Stimulated activated CD4-positive, alpha-beta T cell treated with anti-CD3 and anti-CD28 coated beads, Interleukin-12 subunit alpha, Interleukin-12 subunit beta, amount 100 ng/mL, for 4 hours (primary cell): ENCODE measurements around the gene RALGAPA2.

Experiments
- DNase-seq: peaks from one replicate; pipeline ENCODE4 v3.0.0-alpha.2; 2020

The RALGAPA2 gene

DNA sequence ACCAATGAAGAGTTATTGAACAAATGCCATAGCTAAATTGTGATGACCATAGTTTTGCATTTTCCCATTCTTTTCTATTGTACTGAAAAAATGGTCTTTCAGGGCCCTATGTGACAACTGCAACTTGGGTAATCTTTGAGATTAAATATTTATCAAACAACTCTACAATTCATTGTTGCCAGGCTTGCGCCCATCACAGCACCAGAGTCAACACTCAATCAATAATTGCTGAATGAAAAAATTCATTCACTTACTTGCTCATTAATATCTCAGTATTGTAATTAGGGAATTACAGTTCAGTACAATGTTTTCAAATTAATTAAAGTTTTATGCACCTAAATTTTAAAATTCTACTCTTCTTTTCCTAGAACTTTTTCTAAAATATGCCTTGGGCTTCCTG, 7.7 kb upstream of the RALGAPA2 start:
- no peak for DNase-seq

DNA sequence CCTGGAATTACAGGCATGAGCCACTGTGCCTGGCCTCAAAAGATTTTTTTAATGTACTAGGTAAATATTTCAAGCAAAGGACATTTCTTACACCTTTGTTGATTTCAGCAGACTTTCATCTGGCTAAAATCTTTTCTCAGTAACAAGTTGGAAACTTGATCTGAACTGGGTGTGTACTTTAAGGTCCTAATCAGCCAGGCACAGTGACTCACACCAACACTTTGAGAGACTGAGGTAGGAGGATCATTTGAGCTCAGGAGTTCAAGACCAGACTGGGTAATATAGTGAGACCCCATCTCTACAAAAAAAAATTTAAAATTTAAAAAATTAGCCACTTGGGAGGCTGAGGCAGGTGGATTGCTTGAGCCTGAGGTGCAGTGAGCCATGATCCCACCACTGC, 7.0 kb upstream of the RALGAPA2 start:
- no peak for DNase-seq

DNA sequence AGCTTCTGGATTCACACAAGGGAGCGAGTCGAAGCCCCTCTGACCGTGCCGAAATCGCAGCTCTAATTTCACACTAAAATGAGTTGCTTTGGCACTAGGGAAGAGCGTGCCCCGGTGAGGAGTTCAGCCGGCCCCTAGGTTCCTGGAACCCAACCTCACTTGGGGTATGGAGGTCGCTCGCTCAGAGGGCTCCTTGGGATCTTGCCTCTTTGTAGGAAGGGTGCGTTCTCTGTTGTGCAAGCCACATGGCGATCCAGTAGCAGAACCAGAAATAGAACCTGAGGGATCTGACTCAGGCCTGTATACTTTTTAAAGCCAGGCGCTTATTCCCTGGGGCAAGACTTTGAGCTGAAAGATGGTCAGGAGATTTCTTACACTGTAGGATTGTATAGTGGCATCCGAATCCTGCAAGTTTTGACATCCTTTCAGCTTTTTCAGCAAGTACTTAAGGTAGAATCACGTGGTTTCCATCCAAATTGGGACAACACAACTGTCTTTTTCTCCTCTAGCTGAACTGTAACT, 861 bp upstream of the RALGAPA2 start:
- DNase-seq: no peak

DNA sequence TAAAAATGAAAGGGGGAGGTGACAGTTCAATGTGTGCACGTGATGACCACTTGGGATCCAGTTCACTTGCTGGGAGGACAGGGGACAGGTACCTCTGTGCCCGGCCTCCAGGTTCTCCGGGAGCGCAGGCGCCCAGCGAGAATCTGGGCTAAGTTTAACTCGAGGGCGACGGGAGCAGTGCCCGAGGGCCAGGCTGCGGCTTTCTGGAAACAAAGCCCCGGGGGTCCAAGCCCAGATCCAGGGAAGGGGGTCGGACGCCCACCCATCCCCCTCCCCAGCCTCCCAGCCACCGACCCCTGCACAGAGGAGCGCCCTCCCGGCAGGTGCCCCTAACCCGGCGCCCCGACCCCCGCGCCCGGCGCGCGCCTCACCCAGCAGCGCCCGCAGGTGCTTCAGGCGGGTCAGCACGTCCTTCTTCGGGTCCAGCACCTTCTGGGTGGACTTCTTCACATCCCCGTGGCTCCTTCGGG, 405 bp downstream of the RALGAPA2 start:
- DNase-seq: no peak

DNA sequence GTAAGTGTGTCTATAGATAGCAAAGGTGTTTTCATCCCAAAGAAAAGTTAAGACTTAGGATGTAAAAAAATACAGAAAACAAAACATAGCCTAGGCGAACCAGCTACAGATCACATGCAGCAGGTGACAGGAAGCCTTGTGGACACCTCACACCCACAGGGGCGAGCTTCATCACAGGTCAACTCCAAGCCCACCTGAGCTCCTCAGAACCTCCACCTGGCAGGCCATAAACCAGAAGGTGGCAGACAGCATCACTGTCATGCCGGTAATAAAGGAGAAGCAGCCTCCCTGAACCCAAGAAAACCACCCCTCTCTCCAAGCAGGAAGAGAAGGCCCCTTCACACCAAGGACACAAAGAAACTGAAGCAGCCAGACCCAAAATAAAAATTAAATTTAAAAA, 1.0 kb downstream of the RALGAPA2 start:
- no peak for DNase-seq

DNA sequence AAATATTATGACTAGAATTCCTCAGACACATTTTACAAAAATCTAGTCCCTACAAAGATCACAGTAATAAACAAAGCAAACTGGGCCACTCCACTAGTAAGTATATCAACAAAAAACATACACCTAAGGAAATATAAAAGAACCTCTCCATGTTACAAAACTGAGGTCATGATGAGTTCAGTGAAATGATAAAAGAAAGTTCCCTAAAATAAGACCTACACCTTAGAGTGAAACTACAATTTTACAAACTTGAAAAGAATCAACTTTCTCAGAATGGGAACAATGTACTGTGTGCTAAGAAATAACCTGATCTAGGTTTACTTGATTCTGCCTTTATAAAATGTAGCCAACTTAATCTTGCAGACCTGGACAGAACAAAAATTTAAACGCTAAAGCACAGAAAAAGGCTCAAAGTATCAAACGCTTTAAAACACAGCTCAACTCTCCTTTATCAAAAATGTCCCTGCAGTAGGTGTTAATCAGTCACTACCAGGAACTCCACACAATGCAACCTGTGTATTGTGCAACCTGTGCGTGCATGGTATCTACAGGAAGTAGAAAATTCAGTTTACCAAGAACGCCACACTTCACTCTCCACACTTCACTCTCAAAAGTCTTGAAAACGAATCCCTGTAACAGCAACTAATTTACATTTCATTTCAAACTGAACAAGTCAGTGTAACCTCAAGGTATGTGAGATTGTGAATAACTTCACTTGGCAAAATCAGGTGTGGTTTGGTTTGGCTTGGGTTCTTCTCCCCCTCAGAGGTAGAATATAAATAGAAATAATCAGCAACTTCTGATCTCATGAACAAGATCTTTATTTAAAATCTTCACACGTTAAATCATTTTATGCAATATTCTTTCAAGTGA, 1.8 kb downstream of the RALGAPA2 start:
- DNase-seq: no peak

DNA sequence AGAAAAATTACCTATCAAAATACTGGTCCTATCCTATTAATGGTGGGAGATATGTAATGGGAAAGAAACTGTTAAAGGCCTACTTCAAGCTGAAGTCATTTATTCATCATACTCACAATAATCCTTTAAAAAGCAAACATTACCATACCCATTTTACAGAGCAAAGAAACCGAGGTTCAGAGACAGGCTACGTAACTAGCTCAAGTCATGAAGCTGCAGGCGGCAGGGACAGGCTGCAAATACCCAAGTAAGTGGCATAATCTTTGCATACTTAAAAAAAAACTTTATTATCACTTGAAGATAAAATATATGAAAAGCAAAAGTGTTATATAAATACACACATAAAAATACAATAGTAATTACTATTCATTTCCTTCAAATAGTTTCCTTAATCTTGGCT, 2.6 kb downstream of the RALGAPA2 start:
- DNase-seq: no peak

DNA sequence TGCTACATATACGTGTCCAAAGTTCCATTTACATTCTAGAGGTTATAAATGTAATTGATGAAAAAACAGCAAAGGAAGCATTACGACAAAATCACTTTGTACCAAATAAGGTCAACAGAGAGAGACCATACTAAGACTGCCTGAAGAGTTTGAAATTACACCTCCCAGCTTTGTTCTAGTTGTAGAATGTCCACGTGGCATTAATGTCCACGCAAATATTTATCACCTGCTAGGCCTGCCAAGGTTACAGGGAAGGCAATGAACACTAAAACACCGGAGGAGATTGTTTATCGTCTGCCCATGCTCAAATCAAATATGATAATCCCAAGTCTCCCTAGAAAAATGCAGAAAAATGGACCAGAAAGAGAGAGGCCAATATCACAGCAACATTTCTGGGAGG, 6.2 kb downstream of the RALGAPA2 start:
- no peak for DNase-seq

DNA sequence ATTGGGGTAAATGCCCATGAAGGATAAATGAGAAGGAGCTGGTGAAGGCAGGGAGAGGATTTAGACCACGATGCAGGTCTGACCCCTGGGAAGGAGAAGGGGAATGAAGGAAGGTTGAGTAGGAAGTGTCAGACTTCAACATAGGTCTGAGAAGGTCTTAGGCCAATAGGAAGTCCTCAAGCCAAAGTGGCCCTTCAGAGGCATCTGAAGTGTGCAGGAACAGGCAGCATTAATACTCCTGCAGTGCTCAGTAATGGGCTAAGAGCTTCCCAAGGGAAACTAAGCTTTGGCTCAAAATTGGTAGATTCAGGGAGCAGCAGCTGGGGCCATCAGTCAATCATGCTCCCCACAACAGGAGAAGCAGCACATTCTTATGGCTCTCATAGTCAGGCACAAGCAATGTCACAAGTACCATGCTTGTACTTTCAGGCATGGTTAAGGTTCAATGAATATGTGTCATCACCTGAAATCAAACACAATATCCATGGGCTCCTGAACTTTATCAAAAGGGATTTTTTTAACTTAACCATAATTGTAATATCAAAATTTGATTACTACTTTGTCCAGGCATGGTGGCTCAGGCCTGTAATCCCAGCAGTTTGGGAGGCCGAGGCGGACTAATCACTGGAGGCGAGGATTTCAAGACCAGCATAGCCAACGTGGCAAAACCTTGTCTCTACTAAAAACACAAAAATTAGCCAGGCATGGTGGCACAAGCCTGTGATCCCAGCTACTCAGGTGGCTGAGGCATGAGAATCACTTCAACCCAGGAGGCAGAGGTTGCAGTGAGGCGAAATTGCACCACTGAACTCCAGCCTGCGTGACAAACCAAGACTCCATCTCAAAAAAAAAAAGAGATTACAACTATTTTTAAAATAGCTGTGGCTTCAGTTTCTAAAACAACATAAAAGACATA, 9.9 kb downstream of the RALGAPA2 start:
- DNase-seq: no peak

DNA sequence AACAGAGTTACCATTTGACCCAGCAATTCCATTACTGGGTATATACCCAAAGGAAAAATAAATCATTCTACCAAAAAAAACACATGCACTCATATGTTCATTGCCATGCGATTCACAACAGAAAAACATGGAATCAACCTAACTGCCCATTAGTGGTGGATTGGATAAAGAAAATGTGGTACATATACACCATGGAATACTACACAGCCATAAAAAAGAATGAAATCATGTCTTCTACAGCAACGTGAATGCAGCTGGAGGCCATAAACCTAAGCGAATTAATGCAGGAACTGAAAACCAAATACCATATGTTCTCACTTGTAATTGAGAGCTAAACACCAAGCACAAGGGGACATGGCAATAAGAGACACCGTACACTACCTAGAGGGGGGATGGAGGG, 12.5 kb downstream of the RALGAPA2 start:
- no peak for DNase-seq

DNA sequence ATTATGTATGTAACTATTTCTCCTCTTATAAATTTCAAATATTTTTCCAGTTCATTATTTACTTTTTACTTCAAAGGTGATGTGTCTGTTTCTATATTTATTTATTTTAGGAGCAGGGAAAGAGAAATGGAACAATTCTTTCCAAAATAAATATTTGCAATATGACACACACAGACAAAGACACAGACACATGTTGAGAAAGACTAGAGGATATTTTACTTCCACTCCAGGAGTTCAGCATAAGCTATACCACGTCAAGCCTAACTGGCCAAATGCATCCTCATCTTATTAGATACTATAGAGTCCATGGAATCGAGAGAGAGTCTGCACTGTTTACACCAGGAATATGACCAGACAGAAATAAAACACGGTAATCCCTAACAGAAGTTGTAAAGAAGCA, 13.3 kb downstream of the RALGAPA2 start:
- no peak for DNase-seq

DNA sequence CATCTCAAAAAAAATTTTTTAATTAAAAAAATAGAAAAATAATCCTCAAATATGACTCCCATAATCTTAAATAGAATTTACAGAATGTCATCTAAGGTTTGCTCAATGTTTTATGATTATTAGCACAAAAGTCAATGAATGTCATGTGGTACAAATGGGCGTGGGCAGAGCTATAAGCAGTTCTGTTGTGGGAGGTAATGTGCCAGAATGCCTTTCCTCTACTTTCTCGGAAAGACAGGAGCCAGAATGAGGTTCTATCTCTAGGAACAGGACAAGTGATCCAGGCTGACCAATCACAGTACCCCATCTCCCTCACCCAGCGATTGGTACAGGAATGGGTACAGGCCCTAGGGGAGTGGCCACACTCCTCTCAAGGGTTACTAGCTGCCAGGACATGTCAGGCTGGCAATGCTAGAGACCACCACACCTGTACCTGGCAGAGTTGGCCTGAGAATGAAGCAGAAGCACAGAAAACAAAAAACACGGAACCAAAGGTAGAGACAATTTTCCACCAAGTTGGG, 15.1 kb downstream of the RALGAPA2 start:
- no peak for DNase-seq

DNA sequence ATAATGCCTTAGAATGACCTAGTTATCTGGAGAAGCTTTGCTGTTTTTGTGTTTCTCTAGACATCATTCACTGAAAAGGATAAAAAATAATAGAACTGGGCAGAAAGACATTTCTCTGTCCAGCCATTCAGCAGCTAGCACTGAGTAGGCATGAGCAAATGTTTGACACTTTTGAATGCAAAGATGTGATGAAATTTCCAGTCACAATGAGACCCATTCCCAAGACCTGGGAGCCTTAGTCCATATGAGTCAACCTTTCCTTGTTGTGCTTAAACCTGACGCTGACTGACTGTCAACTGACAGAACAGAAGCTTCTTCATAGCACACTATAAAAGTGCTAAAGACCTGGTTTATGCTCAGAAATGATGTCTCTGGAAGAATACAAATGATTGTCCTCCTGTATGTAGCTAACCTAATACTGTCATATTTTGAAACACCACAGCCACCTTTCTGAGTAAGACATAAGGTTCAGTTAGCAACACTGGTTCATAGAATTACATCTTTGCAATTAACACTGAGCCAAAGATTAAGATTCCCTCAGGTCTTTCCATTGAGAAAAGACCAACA, 17.1 kb downstream of the RALGAPA2 start:
- DNase-seq: no peak

DNA sequence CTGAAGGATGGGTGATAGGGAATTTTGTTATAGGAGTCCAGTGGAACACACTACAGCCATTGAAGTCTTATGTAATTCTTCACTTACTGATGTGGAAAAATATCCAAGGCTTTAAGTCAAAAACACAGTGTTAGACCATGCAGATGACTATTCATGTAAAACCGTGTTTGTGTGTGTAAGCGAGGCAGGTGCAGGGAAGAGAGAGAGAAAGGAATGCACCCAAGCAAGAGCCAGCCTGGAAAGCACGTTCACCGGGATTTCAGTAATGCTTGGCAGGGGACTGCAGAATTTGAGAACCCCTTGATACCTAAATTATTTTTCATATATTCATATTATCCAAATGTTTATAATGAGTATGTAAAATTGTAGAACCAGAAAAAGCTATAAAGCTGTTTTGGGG, 17.9 kb downstream of the RALGAPA2 start:
- DNase-seq: no peak

DNA sequence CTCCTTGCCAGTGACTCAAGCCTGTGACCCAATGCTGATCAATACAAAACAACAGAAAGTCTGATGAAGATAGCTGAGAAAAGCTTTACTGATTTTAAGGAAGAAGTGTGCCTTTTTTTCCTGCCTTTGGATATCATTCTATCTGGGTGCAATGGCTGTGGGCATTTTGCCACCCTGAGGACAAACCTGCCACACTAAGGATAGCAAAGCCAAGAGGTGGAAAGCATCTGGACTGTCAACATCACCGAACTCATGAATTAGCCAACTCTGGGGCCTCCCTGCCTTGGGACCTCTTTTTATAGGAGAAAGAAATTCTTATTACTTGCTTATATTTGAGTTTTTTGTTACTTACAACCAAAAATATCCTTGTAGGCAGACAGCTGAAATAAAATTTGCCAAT, 19.9 kb downstream of the RALGAPA2 start:
- DNase-seq: no peak

DNA sequence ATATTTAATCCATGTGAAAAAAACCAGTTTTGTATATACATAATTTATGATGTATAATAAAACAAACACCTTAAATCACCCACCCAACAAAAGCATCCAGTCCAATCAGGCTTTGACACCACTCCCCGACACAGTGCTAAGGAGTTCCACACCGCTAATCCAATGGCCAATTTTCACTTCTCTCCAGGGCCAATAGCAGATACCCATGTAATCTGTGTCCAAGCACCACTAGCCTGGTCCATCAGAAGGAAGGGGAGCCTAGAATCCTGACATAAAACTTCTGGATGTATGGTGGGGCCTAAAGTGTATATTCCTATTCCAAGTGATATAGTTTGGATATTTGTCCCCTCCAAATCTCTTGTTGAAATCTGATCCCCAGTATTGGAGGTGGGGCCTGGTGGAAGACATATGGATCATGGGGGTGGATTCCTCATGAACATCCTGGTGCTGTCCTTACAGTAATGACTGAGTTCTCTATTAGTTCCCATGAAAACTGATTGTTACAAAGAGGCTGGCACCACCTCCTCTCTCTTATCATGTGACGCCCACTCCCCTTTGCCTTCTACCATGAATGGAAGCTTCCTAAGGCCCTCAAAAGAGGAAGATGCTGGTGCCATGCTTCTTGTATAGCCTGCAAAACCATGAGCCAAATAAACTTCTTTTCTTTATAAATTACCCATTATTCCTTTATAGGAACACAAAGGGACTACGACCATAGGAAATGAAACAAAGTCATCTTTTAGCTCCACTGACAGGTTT, 20.8 kb downstream of the RALGAPA2 start:
- DNase-seq: no peak

DNA sequence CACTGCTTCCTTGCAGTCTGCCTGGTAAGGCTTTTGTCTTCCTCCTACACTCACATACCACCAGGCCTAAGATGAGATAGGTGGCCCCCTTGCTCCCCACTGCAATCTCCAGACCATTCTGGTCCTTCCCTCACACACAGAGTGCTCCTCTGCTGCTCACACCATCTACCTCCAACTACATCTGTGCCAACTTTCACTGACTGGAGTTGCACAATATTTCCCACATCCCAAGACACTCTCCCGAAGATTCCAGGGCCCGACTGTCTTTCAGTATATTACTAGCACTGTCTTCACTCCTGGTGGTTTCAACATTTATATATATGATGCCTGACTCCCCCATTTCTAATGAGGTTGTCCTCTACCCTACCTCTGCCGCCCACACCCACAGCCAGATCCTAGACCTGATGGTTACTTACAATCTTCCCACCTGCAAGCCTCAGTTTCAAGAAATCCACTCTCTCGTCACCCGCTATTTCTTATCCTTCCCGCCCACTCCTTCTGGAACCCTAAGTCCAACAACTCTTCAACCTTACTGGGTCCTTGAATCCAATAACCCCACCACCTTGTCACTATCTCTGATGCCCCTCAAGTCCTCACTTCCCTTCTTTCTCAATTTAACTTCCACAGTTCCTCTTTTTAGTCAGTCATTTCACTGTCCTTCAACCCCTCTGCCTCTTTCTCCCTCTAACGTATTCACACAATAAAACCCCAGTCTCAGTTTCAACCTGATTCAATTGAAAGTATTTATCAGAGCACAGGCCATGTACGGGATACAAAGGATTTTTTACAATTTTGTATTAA, 21.6 kb downstream of the RALGAPA2 start:
- DNase-seq: no peak

DNA sequence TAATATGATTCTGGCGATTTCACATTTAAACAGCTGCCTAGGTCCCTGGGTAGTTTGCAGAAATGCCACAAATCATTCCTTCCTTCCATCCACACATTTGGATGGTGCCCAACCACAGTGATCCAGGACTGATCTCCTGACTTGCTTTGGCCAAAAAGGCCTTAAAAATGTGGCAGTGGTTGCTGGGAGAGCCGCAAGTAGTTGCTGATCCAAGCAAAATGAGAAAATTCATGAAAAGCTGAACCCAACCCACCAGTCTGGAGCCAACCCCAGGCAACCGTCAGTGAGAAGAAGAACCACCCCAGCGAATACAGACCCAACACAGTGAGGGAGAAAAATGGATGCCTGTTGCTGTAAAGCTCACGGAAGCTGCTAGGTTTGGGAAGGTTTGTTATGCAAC, 25.1 kb downstream of the RALGAPA2 start:
- DNase-seq: no peak

DNA sequence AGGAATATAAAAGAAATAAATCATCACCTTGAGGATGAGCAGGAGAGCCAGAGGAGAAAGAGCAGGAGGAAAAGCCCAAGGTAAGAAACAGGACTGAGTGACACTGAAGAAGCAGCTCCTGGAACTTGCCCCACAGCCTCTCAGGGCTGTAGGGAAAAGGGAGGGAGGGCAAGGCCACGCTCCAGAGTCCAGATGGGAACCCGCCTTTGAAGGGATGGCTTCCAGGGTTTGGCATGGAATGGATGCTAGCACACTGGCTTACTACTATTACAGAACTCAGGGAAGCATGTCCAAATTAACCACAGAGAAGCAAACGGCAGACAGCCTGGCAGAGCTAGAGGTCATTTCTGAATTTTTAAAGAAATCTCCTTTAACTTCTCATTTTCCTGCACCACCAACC, 26.8 kb downstream of the RALGAPA2 start:
- DNase-seq: no peak

DNA sequence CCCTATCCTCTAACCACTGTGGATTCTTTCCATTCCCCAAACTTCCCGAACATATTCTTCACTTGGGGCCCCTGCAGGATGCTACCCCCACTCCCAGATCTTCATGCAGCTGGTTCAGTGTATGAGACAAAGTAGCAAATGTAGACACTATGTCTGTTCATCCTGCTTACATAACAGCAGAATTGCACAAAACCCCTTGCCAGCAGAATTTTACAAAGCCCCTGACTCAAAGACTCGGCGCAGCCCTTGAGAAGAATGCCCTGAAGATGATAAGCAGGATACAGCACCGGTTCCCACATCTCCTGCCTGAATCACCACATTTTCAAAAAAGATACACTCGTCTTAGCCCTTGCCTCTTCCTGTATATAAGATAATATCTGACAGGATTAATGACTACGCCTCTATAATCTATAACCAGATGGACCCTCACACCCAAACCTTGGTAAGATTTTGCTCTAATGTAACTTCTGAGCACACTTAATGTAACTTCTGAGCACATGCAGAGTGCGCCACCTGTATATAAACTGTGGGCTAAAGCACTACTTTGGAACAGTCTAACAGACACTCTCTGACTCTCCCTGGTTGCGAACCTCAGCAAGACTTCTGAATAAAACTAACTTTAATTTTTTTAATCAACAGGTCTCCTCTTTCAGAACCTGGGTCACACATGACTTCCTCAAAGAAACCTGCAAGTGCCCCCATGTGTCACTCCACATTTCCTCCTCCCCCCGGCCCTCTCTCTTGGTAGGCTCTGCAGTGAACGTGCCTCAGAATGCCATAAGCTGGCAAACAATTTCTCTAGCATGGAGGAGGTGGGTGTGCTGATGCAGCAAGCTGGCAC, 28.7 kb downstream of the RALGAPA2 start:
- no peak for DNase-seq
